Breast epithelium (tissue), 3 donors: ENCODE results near the gene ZMYM3.

Experiments
- POLR2A ChIP-seq: fragments of 450-650 bp; IDR thresholded peaks from one replicate; pipeline ENCODE4 v1.6.1; 2016; ENCODE audit warnings: antibody characterized with exemption, mild to moderate bottlenecking, moderate library complexity
- TF ChIP-seq, protein P1 (sequence below), 3 donors: fragments of 450-650 bp; IDR thresholded peaks; one replicate each; pipeline ENCODE4 v1.5.1; 2016 to 2017; ENCODE audit warnings: antibody characterized with exemption in 3 of 3, mild to moderate bottlenecking in 3 of 3, moderate library complexity in 3 of 3

DNA sequence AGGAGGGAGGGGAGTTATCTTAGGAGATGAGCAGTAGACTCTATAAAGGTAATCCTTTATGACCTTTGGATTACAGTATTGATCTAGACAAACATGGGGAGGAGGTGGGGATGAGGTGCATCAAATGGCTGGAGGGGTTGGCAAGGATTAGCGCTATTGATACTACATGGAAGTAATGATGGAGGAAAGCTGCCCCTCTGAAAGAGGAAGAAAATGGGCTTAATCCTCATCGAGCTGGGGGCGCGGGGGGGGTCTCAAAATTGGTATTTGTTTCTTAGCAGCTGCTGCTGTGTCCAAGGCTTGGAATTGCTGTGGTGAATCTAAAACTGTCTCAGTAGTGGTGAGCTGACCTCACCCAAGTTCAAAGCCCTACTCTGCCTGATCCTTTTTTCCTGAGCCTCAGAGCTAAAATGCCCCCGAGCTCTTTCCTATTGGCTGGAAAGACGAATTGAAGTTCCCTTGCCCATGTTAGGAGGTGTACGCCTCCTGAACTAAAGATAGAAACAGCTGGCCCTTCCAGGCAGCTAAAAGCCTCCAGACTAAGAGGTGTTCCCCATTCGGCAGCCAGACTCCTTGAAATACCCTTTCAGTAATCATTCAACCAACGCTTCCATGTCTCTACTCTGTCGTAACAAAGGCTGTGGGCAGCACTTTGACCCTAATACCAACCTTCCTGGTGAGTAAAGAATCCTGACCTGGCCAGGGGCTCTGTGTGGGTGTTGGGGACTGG, 47.4 kb upstream of the ZMYM3 start, which contains the start of gene ITGB1BP2:
- TF ChIP-seq POLR2A: no peak
- TF ChIP-seq, protein P1, sequence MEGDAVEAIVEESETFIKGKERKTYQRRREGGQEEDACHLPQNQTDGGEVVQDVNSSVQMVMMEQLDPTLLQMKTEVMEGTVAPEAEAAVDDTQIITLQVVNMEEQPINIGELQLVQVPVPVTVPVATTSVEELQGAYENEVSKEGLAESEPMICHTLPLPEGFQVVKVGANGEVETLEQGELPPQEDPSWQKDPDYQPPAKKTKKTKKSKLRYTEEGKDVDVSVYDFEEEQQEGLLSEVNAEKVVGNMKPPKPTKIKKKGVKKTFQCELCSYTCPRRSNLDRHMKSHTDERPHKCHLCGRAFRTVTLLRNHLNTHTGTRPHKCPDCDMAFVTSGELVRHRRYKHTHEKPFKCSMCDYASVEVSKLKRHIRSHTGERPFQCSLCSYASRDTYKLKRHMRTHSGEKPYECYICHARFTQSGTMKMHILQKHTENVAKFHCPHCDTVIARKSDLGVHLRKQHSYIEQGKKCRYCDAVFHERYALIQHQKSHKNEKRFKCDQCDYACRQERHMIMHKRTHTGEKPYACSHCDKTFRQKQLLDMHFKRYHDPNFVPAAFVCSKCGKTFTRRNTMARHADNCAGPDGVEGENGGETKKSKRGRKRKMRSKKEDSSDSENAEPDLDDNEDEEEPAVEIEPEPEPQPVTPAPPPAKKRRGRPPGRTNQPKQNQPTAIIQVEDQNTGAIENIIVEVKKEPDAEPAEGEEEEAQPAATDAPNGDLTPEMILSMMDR (IDR thresholded peaks at IDR 0.05): no peak
